ENCODE data around the gene C11orf52.

C11orf52 gene

GRCh38 chr11:111870886-111871692, 47.6 kb upstream of the C11orf52 start, which contains the start of gene ALG9:
TSS of gene ALG9 (minus strand) at chr11:111871581. CDS start at chr11:111871482, 99 bp downstream.
- no peaks in the 10 kb centered on the region for H3K36me3 ChIP-seq (replicated peaks; ENCODE audit: insufficient read depth, low read length)
- H3K4me2 ChIP-seq (ENCODE audit: low read depth, low read length): peak within 1 kb of the TSS; percentile 81
- peak within 1 kb of the TSS; percentile 92 for H2AFZ ChIP-seq (ENCODE audit: low read length)
- no peaks in the 10 kb centered on the region for H3K9me2 ChIP-seq (replicated peaks; ENCODE audit: insufficient read depth, low read length)
- peak within 1 kb of the TSS; percentile 43; the same call in 1 of the 2 replicates for H3K27ac ChIP-seq (ENCODE audit: low read length)
- H3K9ac ChIP-seq (ENCODE audit: low read length): peak within 1 kb of the TSS; percentile 77
- H3K4me1 ChIP-seq (ENCODE audit: low read length): peaks cover 10% of the 10 kb centered on the region; the same call in 1 of the 2 replicates
- H3K9me3 ChIP-seq (replicated peaks; ENCODE audit: insufficient read depth, low read length): no peaks in the 10 kb centered on the region
- H3K79me2 ChIP-seq (ENCODE audit: low read length): peaks cover 11% of the 10 kb centered on the region
- DNase-seq: peak; percentile 78
- peak within 1 kb of the TSS; percentile 83 for H3K4me3 ChIP-seq (ENCODE audit: low read length)
- H3F3A ChIP-seq (ENCODE audit: insufficient read depth, low read length): 0 out of 2 replicates have a peak, but pooled peaks cover 6% of the 10 kb centered on the region
- TF ChIP-seq EZH2phosphoT487 (IDR thresholded peaks at IDR 0.05; ENCODE audit: low read length): no peak
- TF ChIP-seq CTCF (IDR thresholded peaks at IDR 0.05; ENCODE audit: low read length): peak; percentile 38
- TF ChIP-seq EZH2 (optimal IDR thresholded peaks at IDR 0.05; ENCODE audit: low read depth, low read length): no peak
- no peaks in the 10 kb centered on the region for H3K27me3 ChIP-seq (replicated peaks; ENCODE audit: insufficient read depth, low read length)
- no peaks in the 10 kb centered on the region for H4K20me1 ChIP-seq (ENCODE audit: insufficient read depth, low read length)

- no peak for DNase-seq
- H3F3A ChIP-seq (ENCODE audit: insufficient read depth, low read length): 0 out of 2 replicates have a peak, but pooled peaks cover 6% of the 10 kb centered on the region
- peak overlapping the region; percentile 77; the same call in 1 of the 2 replicates for H3K9ac ChIP-seq (ENCODE audit: low read length)
- H3K4me2 ChIP-seq (ENCODE audit: low read depth, low read length): peak overlapping the region; percentile 81
- peaks cover 11% of the 10 kb centered on the region for H3K79me2 ChIP-seq (ENCODE audit: low read length)
- no peaks in the 10 kb centered on the region for H3K27me3 ChIP-seq (replicated peaks; ENCODE audit: insufficient read depth, low read length)
- H3K4me3 ChIP-seq (ENCODE audit: low read length): peak overlapping the region; percentile 83
- H2AFZ ChIP-seq (ENCODE audit: low read length): peak overlapping the region; percentile 92
- H3K9me3 ChIP-seq (replicated peaks; ENCODE audit: insufficient read depth, low read length): no peaks in the 10 kb centered on the region
- H3K36me3 ChIP-seq (replicated peaks; ENCODE audit: insufficient read depth, low read length): no peaks in the 10 kb centered on the region
- H3K27ac ChIP-seq (ENCODE audit: low read length): no peak overlapping the region
- no peak for TF ChIP-seq EZH2phosphoT487 (IDR thresholded peaks at IDR 0.05; ENCODE audit: low read length)
- no peak for TF ChIP-seq CTCF (IDR thresholded peaks at IDR 0.05; ENCODE audit: low read length)
- no peak for TF ChIP-seq EZH2 (optimal IDR thresholded peaks at IDR 0.05; ENCODE audit: low read depth, low read length)
- H4K20me1 ChIP-seq (ENCODE audit: insufficient read depth, low read length): no peaks in the 10 kb centered on the region
- no peaks in the 10 kb centered on the region for H3K9me2 ChIP-seq (replicated peaks; ENCODE audit: insufficient read depth, low read length)
- H3K4me1 ChIP-seq (ENCODE audit: low read length): peaks cover 10% of the 10 kb centered on the region; the same call in 1 of the 2 replicates
Measured at GRCh38 chr11:111871693-111872161, 47.0 kb upstream of the C11orf52 start.

GRCh38 chr11:111878385-111878848, 40.3 kb upstream of the C11orf52 start:
- Histone ChIP-seq H3K27me3 (replicated peaks; ENCODE audit: insufficient read depth, low read length) (no peaks in the 10 kb centered on the region), H4K20me1 (ENCODE audit: insufficient read depth, low read length) (no peaks in the 10 kb centered on the region), H2AFZ (ENCODE audit: low read length) (peak overlapping the region; percentile 89), H3K9ac (ENCODE audit: low read length) (peak overlapping the region; percentile 85), H3K9me2 (replicated peaks; ENCODE audit: insufficient read depth, low read length) (no peaks in the 10 kb centered on the region), H3K4me1 (ENCODE audit: low read length) (peaks cover 7% of the 10 kb centered on the region; the same call in 1 of the 2 replicates), H3K36me3 (replicated peaks; ENCODE audit: insufficient read depth, low read length) (no peaks in the 10 kb centered on the region), H3K9me3 (replicated peaks; ENCODE audit: insufficient read depth, low read length) (no peaks in the 10 kb centered on the region), H3F3A (ENCODE audit: insufficient read depth, low read length) (peaks cover 7% of the 10 kb centered on the region), H3K79me2 (ENCODE audit: low read length) (peaks cover 8% of the 10 kb centered on the region), H3K4me2 (ENCODE audit: low read depth, low read length) (peak overlapping the region; percentile 85), H3K4me3 (ENCODE audit: low read length) (peak overlapping the region; percentile 81), H3K27ac (ENCODE audit: low read length) (peak overlapping the region; percentile 93)
- TF ChIP-seq EZH2 (optimal IDR thresholded peaks at IDR 0.05; ENCODE audit: low read depth, low read length): no peak
- TF ChIP-seq EZH2phosphoT487 (IDR thresholded peaks at IDR 0.05; ENCODE audit: low read length): no peak
- TF ChIP-seq CTCF (IDR thresholded peaks at IDR 0.05; ENCODE audit: low read length): no peak
- DNase-seq: peak; percentile 10

Data from MM.1S (cell line).